Activated naive CD8-positive, alpha-beta T cell treated with anti-CD3 and anti-CD28 coated beads for 36 hours (primary cell): ENCODE results near the gene HLA-DOB. TPM values are rescaled to one million over a fixed set of nuclear protein-coding genes. Genes with fewer than 3 reads are reported as not detected.

ENCODE experiments used
- DNase-seq: peaks from one replicate; pipeline ENCODE4 v3.0.0; 2021
- H3K27ac Mint-ChIP-seq: one replicate; pipeline ENCODE4 v1.8.0; 2022; ENCODE audit warnings: mild to moderate bottlenecking, moderate library complexity, mixed read lengths
- H3K27me3 Mint-ChIP-seq: one replicate; pipeline ENCODE4 v1.8.0; 2022; ENCODE audit warnings: mild to moderate bottlenecking, mixed read lengths
- H3K36me3 Mint-ChIP-seq: one replicate; pipeline ENCODE4 v1.8.0; 2021; ENCODE audit warnings: mild to moderate bottlenecking, mixed read lengths
- H3K4me1 Mint-ChIP-seq: one replicate; pipeline ENCODE4 v1.8.0; 2021; ENCODE audit warnings: mixed read lengths
- H3K4me3 Mint-ChIP-seq: one replicate; pipeline ENCODE4 v1.8.0; 2022; ENCODE audit warnings: mild to moderate bottlenecking, moderate library complexity, mixed read lengths
- H3K9me3 Mint-ChIP-seq: one replicate; pipeline ENCODE4 v1.8.0; 2022; ENCODE audit warnings: mixed read lengths
- total RNA-seq, 2 experiments: library from RNA; stranded (reverse); gene quantifications; one replicate each; pipeline ENCODE4 v1.2.3, GENCODE V29; 2021

Gene HLA-DOB
- total RNA-seq = 1 to 10 TPM; 1.9 to 2.1 TPM

DNA sequence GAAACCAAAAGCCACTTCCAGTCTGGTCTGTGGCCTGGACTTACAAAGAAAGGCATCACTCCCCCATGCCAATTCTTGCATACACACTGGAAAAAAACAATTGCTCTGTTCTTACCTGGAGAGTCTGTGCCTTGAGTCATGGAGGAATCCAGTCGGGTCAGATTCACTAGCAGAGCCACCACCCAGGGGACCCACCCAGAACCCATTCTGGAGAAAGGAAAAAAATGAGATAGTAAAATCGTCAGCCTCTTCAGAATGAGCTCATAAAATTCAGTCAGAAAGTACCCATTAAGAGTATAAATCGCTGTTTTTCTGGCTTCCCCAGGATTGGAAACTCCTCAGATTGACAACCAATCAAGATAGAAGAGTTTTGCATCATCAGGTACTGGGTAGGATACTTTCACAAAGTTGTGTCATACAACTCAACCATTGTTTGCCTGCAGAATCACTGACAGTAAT lies at the start of gene HLA-DOB:
TSS of gene HLA-DOB (minus strand) at position 257 of the 459 bp plus-strand sequence. CDS start at position 206, 51 bp downstream.
- Mint-ChIP-seq H3K27me3 (no peaks in the 10 kb centered on the region), H3K27ac (peak within 1 kb of the TSS; percentile 70), H3K36me3 (no peaks in the 10 kb centered on the region), H3K4me1 (peaks cover 17% of the 10 kb centered on the region), H3K4me3 (peak within 1 kb of the TSS; percentile 50), H3K9me3 (no peaks in the 10 kb centered on the region)
- no peak for DNase-seq

DNA sequence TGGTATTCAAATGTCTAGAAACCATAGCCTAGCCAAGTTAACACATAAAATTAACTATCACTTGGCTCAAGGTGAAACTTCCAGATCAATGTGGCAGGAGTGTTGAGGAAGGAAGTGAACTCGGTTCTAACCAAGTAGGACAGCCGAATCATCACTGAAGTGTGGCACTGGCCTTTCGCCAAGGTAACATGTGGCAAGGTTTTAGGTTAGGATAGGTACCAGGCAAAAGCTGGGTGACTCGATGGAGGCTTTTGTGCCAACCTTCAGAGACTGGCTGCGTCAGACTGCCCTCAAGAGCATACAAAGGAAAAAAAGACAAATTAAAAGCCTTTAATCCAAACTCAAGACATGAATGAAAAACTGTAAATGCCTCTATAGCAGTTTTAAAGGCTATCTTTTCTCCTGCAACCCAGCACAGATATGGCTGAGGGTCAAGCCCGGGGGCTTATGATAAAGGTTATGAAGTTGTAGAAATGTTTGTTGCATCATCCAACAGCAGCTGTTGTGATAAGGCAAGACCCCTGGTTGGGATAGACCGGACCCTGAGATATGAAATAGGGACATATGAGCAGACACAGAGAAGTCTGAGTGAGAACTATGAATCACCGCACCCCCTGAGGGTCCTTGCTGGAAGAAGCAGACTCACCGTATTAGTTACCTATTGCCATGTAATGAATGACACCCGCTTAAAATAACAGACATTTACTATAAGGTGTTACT lies 49.1 kb upstream of the HLA-DOB start:
- Mint-ChIP-seq H3K27ac (peak overlapping the region; percentile 88), H3K36me3 (peaks cover 19% of the 10 kb centered on the region), H3K4me3 (no peak overlapping the region), H3K27me3 (no peaks in the 10 kb centered on the region), H3K9me3 (no peaks in the 10 kb centered on the region), H3K4me1 (peaks cover 50% of the 10 kb centered on the region)
- DNase-seq = no peak

- no peak for DNase-seq
- H3K27me3 Mint-ChIP-seq = no peaks in the 10 kb centered on the region
Observed at GRCh38 chr6:32862725-32863124, 45.9 kb upstream of the HLA-DOB start.

DNA sequence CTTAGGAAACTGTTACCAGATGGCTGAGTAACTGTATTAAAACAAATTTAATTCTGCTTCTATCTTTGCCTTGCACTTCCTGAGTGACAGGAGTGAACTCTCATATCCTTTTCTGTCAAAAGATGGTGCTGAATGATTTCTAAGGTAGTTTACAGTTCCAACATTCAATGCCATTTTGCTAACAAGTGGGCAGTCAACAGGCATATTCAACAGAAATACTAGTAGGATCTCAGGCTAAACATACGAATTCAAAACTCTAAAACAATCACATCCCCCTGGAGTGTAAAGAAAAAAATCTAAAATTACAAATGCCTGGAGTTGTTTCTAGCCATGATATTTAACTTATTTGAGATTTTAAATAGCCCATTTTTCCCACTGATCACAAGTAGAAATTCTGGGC lies 43.9 kb upstream of the HLA-DOB start:
- Mint-ChIP-seq H3K4me1 (peaks cover 55% of the 10 kb centered on the region), H3K36me3 (peaks cover 58% of the 10 kb centered on the region), H3K4me3 (no peak overlapping the region), H3K27me3 (no peaks in the 10 kb centered on the region), H3K9me3 (no peaks in the 10 kb centered on the region), H3K27ac (peak overlapping the region; percentile 70)
- DNase-seq = no peak

More at GRCh38 chr6:32862725-32863124, 45.9 kb upstream of the HLA-DOB start:
- peaks cover 44% of the 10 kb centered on the region for H3K36me3 Mint-ChIP-seq
- no peak overlapping the region for H3K4me3 Mint-ChIP-seq
- H3K9me3 Mint-ChIP-seq = no peaks in the 10 kb centered on the region
- H3K4me1 Mint-ChIP-seq = peaks cover 58% of the 10 kb centered on the region
- peak overlapping the region; percentile 54 for H3K27ac Mint-ChIP-seq

DNA sequence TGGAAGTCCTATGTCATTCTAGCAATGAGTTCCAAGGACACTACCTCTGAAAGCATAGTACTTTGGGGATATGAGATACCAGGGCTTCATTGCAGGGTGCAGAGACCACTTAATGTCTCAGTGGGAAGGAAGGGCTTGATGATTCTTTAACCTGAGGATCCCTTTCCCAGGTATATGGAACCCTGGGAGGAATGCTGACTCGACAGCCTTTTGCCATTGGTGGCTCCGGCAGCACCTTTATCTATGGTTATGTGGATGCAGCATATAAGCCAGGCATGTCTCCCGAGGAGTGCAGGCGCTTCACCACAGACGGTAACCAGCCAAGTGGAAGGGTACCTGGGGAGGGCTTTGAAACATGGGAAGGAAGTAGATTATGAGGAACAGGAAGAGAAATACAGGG lies 41.4 kb upstream of the HLA-DOB start:
- Mint-ChIP-seq H3K27me3 (no peaks in the 10 kb centered on the region), H3K4me3 (peak overlapping the region; percentile 53), H3K4me1 (peaks cover 52% of the 10 kb centered on the region), H3K27ac (peak overlapping the region; percentile 82), H3K9me3 (no peaks in the 10 kb centered on the region), H3K36me3 (peaks cover 65% of the 10 kb centered on the region)
- DNase-seq = no peak

GRCh38 chr6:32857156-32857891 lies 40.5 kb upstream of the HLA-DOB start:
- H3K4me3 Mint-ChIP-seq = peak overlapping the region; percentile 99
- no peak for DNase-seq

DNA sequence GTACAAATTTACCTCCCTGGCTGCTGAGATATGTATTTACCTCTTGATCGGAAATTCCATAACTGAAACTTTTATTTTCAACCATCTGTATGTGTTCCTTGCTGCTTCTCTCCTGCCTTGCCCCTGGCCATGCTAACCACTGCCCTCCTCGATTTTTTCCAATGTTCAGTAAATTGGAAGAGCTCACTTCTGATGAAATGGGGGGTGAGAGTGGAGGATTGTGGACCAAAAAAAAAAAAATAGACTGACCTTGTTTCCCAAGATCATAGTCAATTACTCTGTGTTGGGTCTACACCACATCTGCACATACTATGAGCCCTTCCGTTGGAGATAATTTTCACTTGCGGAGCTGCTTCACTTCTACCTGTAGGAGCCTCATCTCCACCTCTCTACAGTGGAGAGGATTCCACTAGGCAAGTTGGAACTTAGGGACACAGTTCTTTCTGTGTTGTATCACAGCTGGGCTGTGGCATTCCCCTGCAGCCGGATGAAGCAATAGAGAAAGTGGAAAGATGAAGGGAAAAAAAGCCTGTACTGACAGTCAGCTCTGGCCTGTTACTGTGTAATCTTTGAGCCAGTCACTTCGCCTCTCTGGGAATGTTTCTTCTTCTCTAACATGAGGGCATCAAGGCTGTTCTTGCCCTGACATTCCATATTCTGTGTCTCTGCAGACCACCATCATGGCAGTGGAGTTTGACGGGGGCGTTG lies 38.8 kb upstream of the HLA-DOB start:
- H3K4me1 Mint-ChIP-seq = peaks cover 61% of the 10 kb centered on the region
- H3K27me3 Mint-ChIP-seq = no peaks in the 10 kb centered on the region
- peaks cover 79% of the 10 kb centered on the region for H3K36me3 Mint-ChIP-seq
- peak overlapping the region; percentile 100 for H3K27ac Mint-ChIP-seq
- H3K9me3 Mint-ChIP-seq = no peaks in the 10 kb centered on the region
- DNase-seq = no peak
- H3K4me3 Mint-ChIP-seq = peak overlapping the region; percentile 99

More at GRCh38 chr6:32857156-32857891, 40.5 kb upstream of the HLA-DOB start:
- peak overlapping the region; percentile 82 for H3K27ac Mint-ChIP-seq
- H3K36me3 Mint-ChIP-seq = peaks cover 69% of the 10 kb centered on the region
- H3K27me3 Mint-ChIP-seq = no peaks in the 10 kb centered on the region
- peaks cover 52% of the 10 kb centered on the region for H3K4me1 Mint-ChIP-seq
- no peaks in the 10 kb centered on the region for H3K9me3 Mint-ChIP-seq

- Mint-ChIP-seq H3K9me3 (no peaks in the 10 kb centered on the region), H3K27ac (peak overlapping the region; percentile 100), H3K4me1 (peaks cover 62% of the 10 kb centered on the region), H3K4me3 (peak overlapping the region; percentile 99), H3K27me3 (no peaks in the 10 kb centered on the region), H3K36me3 (peaks cover 84% of the 10 kb centered on the region)
- peak; percentile 62 for DNase-seq
Observed at GRCh38 chr6:32854376-32855178, 37.8 kb upstream of the HLA-DOB start.

DNA sequence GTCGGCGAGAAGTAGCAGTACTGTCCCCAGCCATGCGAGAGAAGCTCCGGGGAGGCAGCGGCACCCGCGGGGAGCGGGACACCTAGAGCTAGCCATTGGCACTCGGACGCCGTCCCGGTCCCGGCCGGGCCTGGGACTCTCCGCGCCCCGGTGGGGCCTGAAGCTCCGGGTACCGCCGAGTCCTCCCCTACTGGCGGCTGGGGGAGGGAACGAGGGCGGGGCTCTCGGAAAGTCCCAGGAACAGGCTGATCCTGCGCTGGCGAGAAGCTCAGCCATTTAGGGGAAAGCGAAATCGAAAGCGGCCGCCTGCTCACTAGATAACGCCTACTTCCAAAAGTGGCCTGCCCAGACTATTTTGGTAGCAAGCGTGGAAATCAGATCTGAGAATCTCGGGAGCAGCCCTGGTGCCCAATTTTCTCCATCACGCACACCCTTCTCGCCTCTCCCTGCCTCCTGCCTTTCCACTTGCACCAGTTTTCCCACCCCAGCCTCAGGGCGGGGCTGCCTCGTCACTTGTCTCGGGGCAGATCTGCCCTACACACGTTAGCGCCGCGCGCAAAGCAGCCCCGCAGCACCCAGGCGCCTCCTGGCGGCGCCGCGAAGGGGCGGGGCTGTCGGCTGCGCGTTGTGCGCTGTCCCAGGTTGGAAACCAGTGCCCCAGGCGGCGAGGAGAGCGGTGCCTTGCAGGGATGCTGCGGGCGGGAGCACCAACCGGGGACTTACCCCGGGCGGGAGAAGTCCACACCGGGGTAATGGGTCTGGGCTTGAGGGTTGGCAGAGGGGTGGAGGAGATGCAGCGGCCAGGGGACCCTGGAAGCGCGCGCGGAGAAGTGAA lies 37.0 kb upstream of the HLA-DOB start, which contains the start of the genes PSMB9 and TAP1:
TSS of gene PSMB9 (plus strand) at position 652 of the 835 bp plus-strand sequence. CDS start at position 690, 38 bp downstream.
TSS of gene TAP1 (minus strand) at position 164 of the 835 bp plus-strand sequence. CDS start at position 96, 68 bp downstream.
- H3K27ac Mint-ChIP-seq = peak within 1 kb of the TSS; percentile 100
- DNase-seq = peak; percentile 96
- peaks cover 84% of the 10 kb centered on the region for H3K36me3 Mint-ChIP-seq
- H3K4me1 Mint-ChIP-seq = peaks cover 62% of the 10 kb centered on the region
- H3K27me3 Mint-ChIP-seq = no peaks in the 10 kb centered on the region
- H3K4me3 Mint-ChIP-seq = peak within 1 kb of the TSS; percentile 99
- no peaks in the 10 kb centered on the region for H3K9me3 Mint-ChIP-seq

- DNase-seq = peak; percentile 66
- H3K27ac Mint-ChIP-seq = peak overlapping the region; percentile 100
- no peaks in the 10 kb centered on the region for H3K9me3 Mint-ChIP-seq
- peaks cover 61% of the 10 kb centered on the region for H3K4me1 Mint-ChIP-seq
- H3K36me3 Mint-ChIP-seq = peaks cover 84% of the 10 kb centered on the region
- H3K4me3 Mint-ChIP-seq = peak overlapping the region; percentile 99
- H3K27me3 Mint-ChIP-seq = no peaks in the 10 kb centered on the region
Observed at GRCh38 chr6:32852844-32853540, 36.2 kb upstream of the HLA-DOB start.

DNA sequence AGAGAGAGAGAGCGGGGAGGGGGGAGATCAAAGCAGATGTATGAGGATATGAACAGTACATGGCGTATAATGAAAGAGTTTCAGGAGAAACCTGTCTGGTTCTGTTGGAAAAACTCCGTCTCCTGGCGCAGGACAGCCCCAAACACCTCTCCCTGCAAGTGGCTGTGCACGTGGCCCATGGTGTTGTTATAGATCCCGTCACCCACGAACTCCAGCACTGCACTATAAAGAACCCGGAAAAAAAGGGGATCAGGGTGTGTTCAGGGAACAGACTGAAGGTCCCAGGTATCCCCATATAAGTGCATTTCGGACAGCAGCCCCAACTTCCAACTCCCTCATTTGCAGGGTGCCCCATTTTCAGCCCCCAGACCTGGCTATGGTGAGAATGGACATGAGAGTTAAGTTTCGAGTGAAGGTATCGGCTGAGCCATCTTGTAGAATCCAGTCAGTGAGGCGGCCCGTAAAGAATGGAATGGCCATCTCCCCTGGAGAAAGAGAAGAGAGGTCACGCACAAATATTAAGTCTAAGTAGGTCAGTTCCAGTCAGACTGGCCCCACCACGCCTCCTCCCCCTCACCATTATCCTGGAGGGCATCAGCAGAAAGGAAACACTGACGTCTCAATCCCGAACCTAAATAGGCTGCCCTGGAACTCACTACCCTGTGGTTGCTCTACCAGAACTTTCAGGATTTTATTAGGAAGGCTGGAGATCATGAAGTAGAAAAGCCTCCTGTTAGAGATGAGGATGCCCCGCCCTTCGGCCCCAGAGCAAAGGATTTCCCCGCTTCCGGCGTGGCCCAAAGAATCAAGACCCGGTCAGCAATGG lies 35.4 kb upstream of the HLA-DOB start:
- Mint-ChIP-seq H3K4me3 (peak overlapping the region; percentile 99), H3K27me3 (no peaks in the 10 kb centered on the region), H3K4me1 (peaks cover 61% of the 10 kb centered on the region), H3K9me3 (no peaks in the 10 kb centered on the region), H3K27ac (peak overlapping the region; percentile 100), H3K36me3 (peaks cover 84% of the 10 kb centered on the region)
- peak; percentile 43 for DNase-seq

GRCh38 chr6:32851025-32851424 lies 34.2 kb upstream of the HLA-DOB start:
- H3K36me3 Mint-ChIP-seq = peaks cover 88% of the 10 kb centered on the region
- H3K4me1 Mint-ChIP-seq = peaks cover 60% of the 10 kb centered on the region
- H3K9me3 Mint-ChIP-seq = no peaks in the 10 kb centered on the region
- DNase-seq = no peak
- H3K4me3 Mint-ChIP-seq = peak overlapping the region; percentile 99
- no peaks in the 10 kb centered on the region for H3K27me3 Mint-ChIP-seq
- H3K27ac Mint-ChIP-seq = peak overlapping the region; percentile 100
